Gastrocnemius medialis (tissue), 4 donors: ENCODE data around the gene NUBPL.

ENCODE experiments used
- POLR2A ChIP-seq, 2 donors: fragments of 450-650 bp; IDR thresholded peaks; one replicate each; pipeline ENCODE4 v1.6.1; 2017; ENCODE audit warnings: antibody characterized with exemption in 2 of 2, mild to moderate bottlenecking in 2 of 2, moderate library complexity in 2 of 2
- TF ChIP-seq, protein P1 (sequence below), 5 experiments: fragments of 450-650 bp in 3 of 5; fragments of 200-600 bp in 2 of 5; sonication (generic) in 2 of 5; IDR thresholded peaks in 4 of 5; conservative IDR thresholded peaks in 1 of 5; 1 replicate in 4 of 5; 2 replicates in 1 of 5; pipeline ENCODE4 v1.5.1; 2016 to 2019; ENCODE audit warnings: antibody characterized with exemption in 5 of 5, mild to moderate bottlenecking in 3 of 5, moderate library complexity in 3 of 5

DNA sequence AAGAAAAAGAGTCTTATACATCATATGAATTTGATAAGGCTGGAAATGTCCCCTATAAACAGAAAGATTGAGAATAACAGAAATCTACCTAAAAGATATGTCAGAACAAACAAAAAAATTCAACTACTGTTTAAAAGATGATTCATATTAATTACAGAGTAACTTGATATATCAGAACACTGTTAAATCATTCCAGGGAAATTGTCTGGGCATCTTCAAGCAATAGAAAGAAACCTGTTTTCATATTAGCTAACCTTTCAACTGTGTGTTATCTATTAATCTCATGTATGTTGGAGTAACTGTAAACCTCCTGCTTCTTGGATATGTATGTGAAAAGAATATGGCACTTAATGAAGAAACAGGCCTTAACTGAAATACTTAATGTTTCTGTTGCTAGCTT, 96.7 kb downstream of the NUBPL start:
- TF ChIP-seq, protein P1, sequence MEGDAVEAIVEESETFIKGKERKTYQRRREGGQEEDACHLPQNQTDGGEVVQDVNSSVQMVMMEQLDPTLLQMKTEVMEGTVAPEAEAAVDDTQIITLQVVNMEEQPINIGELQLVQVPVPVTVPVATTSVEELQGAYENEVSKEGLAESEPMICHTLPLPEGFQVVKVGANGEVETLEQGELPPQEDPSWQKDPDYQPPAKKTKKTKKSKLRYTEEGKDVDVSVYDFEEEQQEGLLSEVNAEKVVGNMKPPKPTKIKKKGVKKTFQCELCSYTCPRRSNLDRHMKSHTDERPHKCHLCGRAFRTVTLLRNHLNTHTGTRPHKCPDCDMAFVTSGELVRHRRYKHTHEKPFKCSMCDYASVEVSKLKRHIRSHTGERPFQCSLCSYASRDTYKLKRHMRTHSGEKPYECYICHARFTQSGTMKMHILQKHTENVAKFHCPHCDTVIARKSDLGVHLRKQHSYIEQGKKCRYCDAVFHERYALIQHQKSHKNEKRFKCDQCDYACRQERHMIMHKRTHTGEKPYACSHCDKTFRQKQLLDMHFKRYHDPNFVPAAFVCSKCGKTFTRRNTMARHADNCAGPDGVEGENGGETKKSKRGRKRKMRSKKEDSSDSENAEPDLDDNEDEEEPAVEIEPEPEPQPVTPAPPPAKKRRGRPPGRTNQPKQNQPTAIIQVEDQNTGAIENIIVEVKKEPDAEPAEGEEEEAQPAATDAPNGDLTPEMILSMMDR (IDR thresholded peaks at IDR 0.05 in 4 of 5, conservative IDR thresholded peaks at IDR 0.05 in 1 of 5) = no peak
- no peak for TF ChIP-seq POLR2A (IDR thresholded peaks at IDR 0.05)
